Measurements from ENCODE around the gene TMEM101.
"Not testable (repeated sequence)": the region's sequence is repeated elsewhere in the genome, so short reads cannot be mapped to it uniquely, and the experiment has no call there.

The TMEM101 gene

GRCh38 chr17:44014437-44015172 is at the start of gene TMEM101:
Gene TMEM101 (minus strand): TSS chr17:44014963. CDS start chr17:44014952, 11 bp downstream.
- Mint-ChIP-seq H3K9me3 (no peaks in the 10 kb centered on the region), H3K36me3 (ENCODE audit: low read depth) (peaks cover 14% of the 10 kb centered on the region), H3K27me3 (no peaks in the 10 kb centered on the region), H3K4me1 (ENCODE audit: low read depth) (peaks cover 17% of the 10 kb centered on the region), H3K4me3 (peak within 1 kb of the TSS; percentile 97), H3K27ac (peak within 1 kb of the TSS; percentile 96)

- Mint-ChIP-seq H3K4me1 (ENCODE audit: low read depth) (peaks cover 53% of the 10 kb centered on the region), H3K4me3 (peak overlapping the region; percentile 98)
These were observed 49.2 kb upstream of the TMEM101 start for GRCh38 chr17:44063704-44064639.

GRCh38 chr17:44062871-44063270 is 48.1 kb upstream of the TMEM101 start:
- Mint-ChIP-seq H3K27me3 (no peaks in the 10 kb centered on the region), H3K27ac (no peak overlapping the region), H3K4me3 (no peak overlapping the region), H3K36me3 (ENCODE audit: low read depth) (peaks cover 59% of the 10 kb centered on the region), H3K9me3 (no peaks in the 10 kb centered on the region), H3K4me1 (ENCODE audit: low read depth) (peaks cover 53% of the 10 kb centered on the region)

More at GRCh38 chr17:44063704-44064639, 49.2 kb upstream of the TMEM101 start:
- Mint-ChIP-seq H3K27me3 (no peaks in the 10 kb centered on the region), H3K27ac (peak overlapping the region; percentile 74), H3K9me3 (no peaks in the 10 kb centered on the region), H3K36me3 (ENCODE audit: low read depth) (peaks cover 54% of the 10 kb centered on the region)

GRCh38 chr17:44061446-44061845 is 46.7 kb upstream of the TMEM101 start:
- Mint-ChIP-seq H3K4me3 (no peak overlapping the region), H3K4me1 (ENCODE audit: low read depth) (peaks cover 42% of the 10 kb centered on the region), H3K27ac (no peak overlapping the region), H3K9me3 (no peaks in the 10 kb centered on the region), H3K27me3 (no peaks in the 10 kb centered on the region), H3K36me3 (ENCODE audit: low read depth) (peaks cover 59% of the 10 kb centered on the region)

GRCh38 chr17:44059101-44059892 is 44.5 kb upstream of the TMEM101 start:
- H3K27ac Mint-ChIP-seq: no peak overlapping the region
- H3K9me3 Mint-ChIP-seq: no peaks in the 10 kb centered on the region
- peaks cover 57% of the 10 kb centered on the region for H3K36me3 Mint-ChIP-seq (ENCODE audit: low read depth)
- H3K27me3 Mint-ChIP-seq: no peaks in the 10 kb centered on the region
- H3K4me3 Mint-ChIP-seq: no peak overlapping the region
- H3K4me1 Mint-ChIP-seq (ENCODE audit: low read depth): peaks cover 36% of the 10 kb centered on the region

- Mint-ChIP-seq H3K36me3 (ENCODE audit: low read depth) (peaks cover 32% of the 10 kb centered on the region), H3K9me3 (no peaks in the 10 kb centered on the region), H3K4me3 (no peak overlapping the region), H3K27me3 (no peaks in the 10 kb centered on the region), H3K4me1 (ENCODE audit: low read depth) (peaks cover 6% of the 10 kb centered on the region), H3K27ac (no peak overlapping the region)
These were observed 38.5 kb upstream of the TMEM101 start for GRCh38 chr17:44053125-44053872.

GRCh38 chr17:44049294-44050060 is 34.7 kb upstream of the TMEM101 start:
- Mint-ChIP-seq H3K4me3 (no peak overlapping the region), H3K9me3 (no peaks in the 10 kb centered on the region), H3K27me3 (no peaks in the 10 kb centered on the region), H3K4me1 (ENCODE audit: low read depth) (peaks cover 2% of the 10 kb centered on the region), H3K36me3 (ENCODE audit: low read depth) (peaks cover 44% of the 10 kb centered on the region), H3K27ac (no peak overlapping the region)

- H3K27ac Mint-ChIP-seq; H3K4me3 Mint-ChIP-seq; H3K9me3 Mint-ChIP-seq; H3K27me3 Mint-ChIP-seq; H3K4me1 Mint-ChIP-seq (ENCODE audit: low read depth): not testable (repeated sequence)
- H3K36me3 Mint-ChIP-seq (ENCODE audit: low read depth): peaks cover 40% of the 10 kb centered on the region
These were observed 32.1 kb upstream of the TMEM101 start for GRCh38 chr17:44046893-44047292.

- Mint-ChIP-seq H3K4me3 (no peak overlapping the region), H3K36me3 (ENCODE audit: low read depth) (peaks cover 50% of the 10 kb centered on the region)
These were observed 30.7 kb upstream of the TMEM101 start for GRCh38 chr17:44045486-44045885.

GRCh38 chr17:44044071-44044470 is 29.3 kb upstream of the TMEM101 start:
- H3K4me3 Mint-ChIP-seq: no peak overlapping the region
- no peaks in the 10 kb centered on the region for H3K9me3 Mint-ChIP-seq
- no peaks in the 10 kb centered on the region for H3K27me3 Mint-ChIP-seq
- H3K4me1 Mint-ChIP-seq (ENCODE audit: low read depth): peaks cover 11% of the 10 kb centered on the region
- peaks cover 54% of the 10 kb centered on the region for H3K36me3 Mint-ChIP-seq (ENCODE audit: low read depth)
- no peak overlapping the region for H3K27ac Mint-ChIP-seq

More at GRCh38 chr17:44045486-44045885, 30.7 kb upstream of the TMEM101 start:
- Mint-ChIP-seq H3K4me1 (ENCODE audit: low read depth) (peaks cover 11% of the 10 kb centered on the region), H3K27me3 (no peaks in the 10 kb centered on the region), H3K9me3 (no peaks in the 10 kb centered on the region), H3K27ac (no peak overlapping the region)

- Mint-ChIP-seq H3K9me3 (no peaks in the 10 kb centered on the region), H3K36me3 (ENCODE audit: low read depth) (peaks cover 54% of the 10 kb centered on the region), H3K4me1 (ENCODE audit: low read depth) (peaks cover 11% of the 10 kb centered on the region), H3K27me3 (no peaks in the 10 kb centered on the region), H3K4me3 (no peak overlapping the region), H3K27ac (no peak overlapping the region)
These were observed 28.5 kb upstream of the TMEM101 start for GRCh38 chr17:44043272-44043696.

GRCh38 chr17:44039829-44040635 is 25.3 kb upstream of the TMEM101 start:
- Mint-ChIP-seq H3K4me1 (ENCODE audit: low read depth) (peaks cover 11% of the 10 kb centered on the region), H3K36me3 (ENCODE audit: low read depth) (peaks cover 63% of the 10 kb centered on the region), H3K4me3 (no peak overlapping the region), H3K27ac (no peak overlapping the region), H3K9me3 (no peaks in the 10 kb centered on the region), H3K27me3 (no peaks in the 10 kb centered on the region)

- Mint-ChIP-seq H3K9me3 (no peaks in the 10 kb centered on the region), H3K4me3 (no peak overlapping the region), H3K27me3 (no peaks in the 10 kb centered on the region), H3K4me1 (ENCODE audit: low read depth) (peaks cover 14% of the 10 kb centered on the region), H3K36me3 (ENCODE audit: low read depth) (peaks cover 61% of the 10 kb centered on the region), H3K27ac (no peak overlapping the region)
These were observed 23.8 kb upstream of the TMEM101 start for GRCh38 chr17:44038604-44039011.
